Transverse colon (tissue), 4 donors: ENCODE results near the gene U2AF2. TPM values are rescaled to one million over a fixed set of nuclear protein-coding genes. Genes with fewer than 3 reads are reported as not detected.

Source experiments
- DNase-seq: peaks from one replicate; pipeline ENCODE4 v3.0.0-alpha.2; 2019
- H3K27ac ChIP-seq, 4 donors: fragments of 200-600 bp; sonication (generic); 2 replicates each; pipeline ENCODE4 v1.5.1; 2016 to 2018; ENCODE audit warnings: inconsistent platforms in 4 of 4
- H3K27me3 ChIP-seq: fragments of 200-600 bp; sonication (generic); 2 replicates; pipeline ENCODE4 v1.5.1; 2017; ENCODE audit warnings: inconsistent platforms
- H3K36me3 ChIP-seq, 4 donors: fragments of 200-600 bp; sonication (generic); 2 replicates each; pipeline ENCODE4 v1.5.1; 2017 to 2019; ENCODE audit warnings: inconsistent platforms in 4 of 4
- H3K4me1 ChIP-seq, 4 donors: fragments of 200-600 bp; sonication (generic); 2 replicates each; pipeline ENCODE4 v1.5.1; 2017 to 2020; ENCODE audit warnings: inconsistent platforms in 4 of 4
- H3K4me3 ChIP-seq, 4 donors: fragments of 200-600 bp; sonication (generic); 1 replicate in 1 of 4; 2 replicates in 3 of 4; pipeline versions ENCODE4 v1.5.1 to v1.6.1; 2017 to 2019; ENCODE audit warnings: inconsistent platforms in 4 of 4
- H3K9me3 ChIP-seq, 2 donors: fragments of 200-600 bp; sonication (generic); 2 replicates each; pipeline ENCODE4 v1.5.1; 2017 to 2019; ENCODE audit warnings: inconsistent platforms in 2 of 2
- CTCF ChIP-seq, 5 experiments: fragments of 200-600 bp in 3 of 5; fragments of 450-650 bp in 2 of 5; sonication (generic) in 3 of 5; IDR thresholded peaks; 1 replicate in 2 of 5; 2 replicates in 3 of 5; pipeline ENCODE4 v1.5.1; 2016 to 2017; ENCODE audit warnings: antibody characterized with exemption in 5 of 5, inconsistent platforms in 3 of 5, mild to moderate bottlenecking in 2 of 5, moderate library complexity in 1 of 5
- EP300 ChIP-seq: sonication (generic); formaldehyde crosslinking; IDR thresholded peaks from one replicate; pipeline ENCODE4 v1.6.1; 2017; ENCODE audit warnings: antibody characterized with exemption, low read depth
- POLR2A ChIP-seq: fragments of 450-650 bp; IDR thresholded peaks from one replicate; pipeline ENCODE4 v1.6.1; 2016; ENCODE audit warnings: antibody characterized with exemption, mild to moderate bottlenecking, moderate library complexity
- POLR2AphosphoS5 ChIP-seq, 3 donors: sonication (generic); formaldehyde crosslinking; IDR thresholded peaks; one replicate each; pipeline ENCODE4 v1.6.1; 2016; ENCODE audit warnings: antibody characterized with exemption in 3 of 3
- WGBS, 2 donors: methylation state at CpG; one replicate each; pipeline ENCODE4 v1.1.5; 2018; ENCODE audit warnings: low coverage in 1 of 2; 5-methylcytosine and 5-hydroxymethylcytosine counted together
- in situ Hi-C, 4 donors: fragments of 200-750 bp; cut with MboI; loops; one replicate each; pipeline versions ENCODE4 v1.15.0 to v1.15.1; 2017; ENCODE audit warnings: low sequenced_read_pairs in 3 of 4, low pct_ligation_motif_present in 1 of 4, low pct_unique_long_range_greater_than_20kb in 1 of 4
- intact Hi-C: fragments of 100-400 bp; cut with DNase I; formaldehyde crosslinking; loops from one replicate; pipeline ENCODE4 v1.15.1; 2023; ENCODE audit warnings: low total_unique reads
- total RNA-seq, 4 donors: library from RNA; depleted of rRNA; stranded (reverse); fragments of >200 nt; gene quantifications; one replicate each; pipeline ENCODE4 v1.1.0, GENCODE V29; 2016

Gene U2AF2
- total RNA-seq, 4 donors from 2014 or later = 112 to 185 (median 130) TPM

GRCh38 chr19:55675661-55676354, 21.0 kb downstream of the U2AF2 start:
- no peak for DNase-seq
- WGBS, 2 donors = 7 to 11% methylated on average over 9 to 16 of the region's 16 CpGs
- Histone ChIP-seq H3K4me3 (peak overlapping the region; percentile 65 to 100 (median 86)), H3K36me3 (peaks cover 0 to 14% (median 6%) of the 10 kb centered on the region in 4 donors), H3K9me3 (no peaks in the 10 kb centered on the region), H3K4me1 (peaks cover 22 to 60% (median 35%) of the 10 kb centered on the region in 4 donors), H3K27ac (peak overlapping the region; percentile 92 to 99 (median 95)), H3K27me3 (no peaks in the 10 kb centered on the region)
- in situ Hi-C loops = no loop called here
- intact Hi-C loops = no loop called here
- TF ChIP-seq CTCF (IDR thresholded peaks at IDR 0.05) = no peak

GRCh38 chr19:55676383-55676782, 21.5 kb downstream of the U2AF2 start:
- Histone ChIP-seq H3K4me3 (peak overlapping the region in 3 of 4 donors; percentile 65 to 100 (median 99)), H3K4me1 (peaks cover 22 to 60% (median 35%) of the 10 kb centered on the region in 4 donors), H3K27ac (peak overlapping the region; percentile 59 to 99 (median 95)), H3K27me3 (no peaks in the 10 kb centered on the region), H3K9me3 (no peaks in the 10 kb centered on the region), H3K36me3 (peaks cover 0 to 12% (median 6%) of the 10 kb centered on the region in 4 donors)
- intact Hi-C loops = no loop called here
- no peak for TF ChIP-seq CTCF (IDR thresholded peaks at IDR 0.05)
- no peak for TF ChIP-seq EP300
- TF ChIP-seq POLR2AphosphoS5 (IDR thresholded peaks at IDR 0.05) = no peak
- no peak for TF ChIP-seq POLR2A
- DNase-seq = no peak
- WGBS, 2 donors = 18 to 51% methylated on average over 3 to 5 of the region's 5 CpGs
- in situ Hi-C loops = no loop called here

GRCh38 chr19:55676889-55677505, 22.2 kb downstream of the U2AF2 start:
- no peak for TF ChIP-seq EP300
- TF ChIP-seq POLR2A = no peak
- TF ChIP-seq CTCF (IDR thresholded peaks at IDR 0.05) = no peak
- no peak for TF ChIP-seq POLR2AphosphoS5 (IDR thresholded peaks at IDR 0.05)
- intact Hi-C loops = no loop called here
- Histone ChIP-seq H3K4me3 (peak overlapping the region in 2 of 4 donors; percentile 65 to 99), H3K27me3 (no peaks in the 10 kb centered on the region), H3K9me3 (no peaks in the 10 kb centered on the region), H3K27ac (peak overlapping the region; percentile 59 to 99 (median 95)), H3K4me1 (peaks cover 22 to 66% (median 38%) of the 10 kb centered on the region in 4 donors), H3K36me3 (peaks cover 0 to 12% (median 6%) of the 10 kb centered on the region in 4 donors)
- 56 to 69% methylated on average over 3 to 7 of the region's 7 CpGs for WGBS, 2 donors
- in situ Hi-C loops = no loop called here
- DNase-seq = no peak

GRCh38 chr19:55677572-55678028, 22.8 kb downstream of the U2AF2 start:
- peaks cover 22 to 72% (median 41%) of the 10 kb centered on the region in 4 donors for H3K4me1 ChIP-seq
- H3K36me3 ChIP-seq = peaks cover 0 to 12% (median 6%) of the 10 kb centered on the region in 4 donors
- no peak for DNase-seq
- H3K27ac ChIP-seq = peak overlapping the region; percentile 59 to 99 (median 95)
- H3K9me3 ChIP-seq = no peaks in the 10 kb centered on the region
- 19% methylated on average over 6 of the region's 6 CpGs; no CpG with 5 or more reads in 1 of the 2 donors for WGBS, 2 donors
- in situ Hi-C loops (no loop called here), intact Hi-C loops (no loop called here)
- no peak for TF ChIP-seq CTCF (IDR thresholded peaks at IDR 0.05)
- TF ChIP-seq EP300 = no peak
- no peak for TF ChIP-seq POLR2A
- H3K4me3 ChIP-seq = peak overlapping the region in 2 of 4 donors; percentile 5 to 65
- no peaks in the 10 kb centered on the region for H3K27me3 ChIP-seq
